RPMI8226 (cell line): ENCODE measurements around the gene DDAH1.
"Not testable (repeated sequence)": the region's sequence is repeated elsewhere in the genome, so short reads cannot be mapped to it uniquely, and the experiment has no call there.

Experiments used
- DNase-seq: peaks from one replicate; pipeline ENCODE4 v3.0.0-alpha.2; 2015

The DDAH1 gene

DNA sequence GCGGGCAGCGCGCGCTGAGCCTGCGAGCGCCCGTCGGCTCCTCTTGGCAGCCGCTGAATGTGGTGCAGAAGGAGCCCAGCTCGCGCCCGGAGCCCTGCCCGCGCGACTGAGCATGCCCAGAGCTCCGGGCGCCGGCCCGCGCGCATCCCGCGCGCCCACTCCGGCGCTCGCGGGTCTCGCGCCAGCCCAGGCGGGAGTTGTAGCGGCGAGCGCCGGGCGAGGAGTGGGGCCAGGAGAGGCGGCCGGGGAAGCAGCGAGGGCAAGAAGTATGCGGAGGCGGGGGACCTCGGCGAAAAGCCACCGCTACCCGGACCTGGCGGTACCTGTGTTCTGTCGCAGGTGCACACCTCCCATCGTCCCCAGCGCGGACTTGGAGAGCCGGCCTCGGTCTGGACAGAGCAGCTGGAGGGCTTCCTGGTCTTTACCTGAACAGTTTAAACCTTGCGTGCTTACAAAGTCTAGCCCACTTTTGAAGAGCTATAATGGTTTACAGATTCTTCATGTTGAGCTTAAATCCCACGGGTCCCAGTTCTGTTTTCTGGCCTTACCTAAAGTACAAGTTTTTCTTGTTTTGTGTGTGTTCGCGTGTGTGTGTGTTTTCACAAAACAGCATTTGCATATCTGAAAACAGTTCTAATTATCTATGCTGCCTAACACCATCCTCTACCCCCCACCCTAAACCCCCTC, at the start of gene DDAH1:
TSS of gene DDAH1 (minus strand) at position 61 of the 687 bp plus-strand sequence. CDS start 114 bp downstream, outside the sequence.
- DNase-seq, result peak; percentile 43

- not testable (repeated sequence) for DNase-seq
These were observed 49.0 kb upstream of the DDAH1 start for GRCh38 chr1:85513998-85514397.

DNA sequence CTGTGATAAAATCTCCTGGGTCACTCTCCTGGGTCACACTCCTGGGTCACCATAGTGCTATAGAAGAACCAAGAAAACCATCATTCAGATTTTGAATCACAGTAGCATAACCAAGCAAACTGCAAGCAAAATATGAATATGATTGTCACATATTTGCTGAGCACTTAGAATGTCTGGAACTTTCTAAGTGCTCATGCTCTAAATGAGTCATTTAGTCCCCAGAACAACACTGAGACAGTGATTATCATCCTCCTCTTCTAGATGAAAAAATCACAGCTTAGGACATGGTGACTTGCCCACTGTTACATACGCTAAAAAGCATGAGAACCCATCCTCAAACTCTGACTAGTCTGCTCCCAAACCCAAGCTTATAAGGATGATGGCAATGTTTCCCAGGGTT, 39.5 kb upstream of the DDAH1 start:
- no peak for DNase-seq

GRCh38 chr1:85502625-85503083, 37.7 kb upstream of the DDAH1 start:
- peak; percentile 33 for DNase-seq

GRCh38 chr1:85502171-85502570, 37.2 kb upstream of the DDAH1 start:
- DNase-seq, result no peak

- DNase-seq, result no peak
These were observed 36.5 kb upstream of the DDAH1 start for GRCh38 chr1:85501355-85501898.

- DNase-seq, result no peak
These were observed 32.1 kb upstream of the DDAH1 start for GRCh38 chr1:85496941-85497582.

GRCh38 chr1:85495556-85495955, 30.6 kb upstream of the DDAH1 start:
- DNase-seq, result no peak

GRCh38 chr1:85494904-85495266, 29.9 kb upstream of the DDAH1 start:
- DNase-seq, result no peak

- DNase-seq, result no peak
These were observed 29.3 kb upstream of the DDAH1 start for GRCh38 chr1:85494074-85494903.

DNA sequence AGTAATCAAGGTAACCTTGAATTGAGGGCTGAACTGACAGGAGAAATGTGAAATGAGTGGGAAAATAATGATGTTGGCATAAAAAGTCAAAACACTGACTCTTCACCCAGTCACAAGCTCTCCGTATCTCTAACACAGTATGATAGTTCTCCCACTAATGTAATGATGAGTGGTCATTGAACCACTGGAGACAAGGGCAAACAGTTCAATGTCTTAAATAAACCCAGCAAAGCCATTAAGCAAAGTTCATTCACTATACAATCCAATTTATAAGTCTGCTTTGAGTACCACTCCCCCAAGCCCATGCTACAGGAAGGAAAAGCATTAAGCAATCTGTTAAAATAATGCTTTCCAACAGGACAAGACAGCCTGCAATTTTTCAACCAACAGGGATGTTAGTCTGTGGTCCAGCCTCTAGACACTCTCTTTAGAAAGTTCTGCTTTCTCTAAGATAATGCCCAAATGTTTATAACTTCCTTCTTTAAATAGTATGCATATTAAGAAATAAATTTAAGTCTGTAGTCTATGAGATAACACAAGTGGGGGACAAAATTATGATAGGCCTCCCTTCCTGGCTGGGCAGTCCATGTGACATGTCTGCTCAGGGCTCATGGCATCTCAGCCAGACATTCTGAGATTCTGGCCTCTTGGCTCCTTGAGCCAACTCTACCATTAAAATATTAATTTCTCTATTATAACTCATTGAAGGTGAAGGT, 25.5 kb upstream of the DDAH1 start:
- DNase-seq, result no peak

- DNase-seq, result no peak
These were observed 23.2 kb upstream of the DDAH1 start for GRCh38 chr1:85488126-85488525.

- DNase-seq, result no peak
These were observed 20.6 kb upstream of the DDAH1 start for GRCh38 chr1:85485516-85485915.

- no peak for DNase-seq
These were observed 19.8 kb upstream of the DDAH1 start for GRCh38 chr1:85484716-85485115.

GRCh38 chr1:85484264-85484663, 19.3 kb upstream of the DDAH1 start:
- DNase-seq, result no peak

DNA sequence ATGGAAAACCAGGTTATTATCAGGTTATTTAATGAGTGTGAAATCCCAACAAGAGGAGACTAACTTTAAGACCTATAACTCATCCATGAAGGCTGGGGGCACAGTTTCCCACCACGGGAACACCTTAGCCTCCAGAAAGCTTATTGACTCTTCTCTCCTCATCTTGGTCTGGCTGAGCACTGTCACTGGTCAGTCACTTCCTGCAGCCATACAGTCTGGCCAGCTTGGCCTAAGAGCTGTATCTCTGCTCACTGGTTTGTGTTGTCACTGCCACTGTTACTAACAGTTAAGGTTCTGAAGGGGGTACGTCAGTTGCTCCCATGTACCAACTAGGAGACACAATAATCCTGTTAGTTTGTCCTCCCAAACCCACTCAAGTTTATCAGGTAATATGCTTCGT, 16.7 kb upstream of the DDAH1 start:
- DNase-seq, result no peak

- no peak for DNase-seq
These were observed 15.6 kb upstream of the DDAH1 start for GRCh38 chr1:85480566-85480965.

- no peak for DNase-seq
These were observed 14.5 kb upstream of the DDAH1 start for GRCh38 chr1:85479491-85479890.

DNA sequence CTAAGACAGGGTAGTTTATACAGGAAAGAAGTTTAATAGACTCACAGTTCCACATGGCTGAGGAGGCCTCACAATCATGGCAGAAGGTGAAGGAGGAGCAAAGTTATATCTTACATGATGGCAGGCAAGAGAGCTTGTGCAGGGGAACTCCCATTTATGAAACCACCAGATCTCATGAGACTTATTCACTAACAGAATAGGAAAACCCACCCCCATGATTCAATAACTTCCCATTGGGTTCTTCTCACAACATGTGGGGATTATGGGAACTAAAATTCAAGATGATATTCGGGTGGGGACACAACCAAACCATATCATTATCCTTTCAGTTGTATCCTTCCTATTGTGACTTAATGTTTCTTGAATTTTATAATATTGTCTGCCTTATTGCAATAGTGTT, 13.4 kb upstream of the DDAH1 start:
- no peak for DNase-seq

DNA sequence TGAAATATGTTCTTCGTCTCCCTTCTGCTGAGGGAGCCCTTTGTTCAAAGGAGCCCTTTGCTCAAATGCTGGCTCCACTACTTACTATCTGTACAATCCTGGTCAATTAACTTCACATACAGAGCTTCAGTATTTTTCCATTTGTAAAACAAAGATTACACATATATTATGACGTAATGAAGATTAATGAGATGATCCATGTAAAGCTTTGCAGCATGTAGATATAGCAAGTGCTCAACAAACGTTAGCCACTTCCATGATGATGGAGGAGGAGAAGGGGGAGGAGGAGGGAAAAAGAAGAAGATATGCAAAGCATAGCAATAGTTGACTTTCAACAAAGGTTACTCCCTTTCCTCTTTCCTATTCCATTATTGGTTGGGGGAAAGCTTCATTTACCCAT, 10.1 kb upstream of the DDAH1 start:
- no peak for DNase-seq

GRCh38 chr1:85473390-85473789, 8.4 kb upstream of the DDAH1 start:
- DNase-seq, result no peak

DNA sequence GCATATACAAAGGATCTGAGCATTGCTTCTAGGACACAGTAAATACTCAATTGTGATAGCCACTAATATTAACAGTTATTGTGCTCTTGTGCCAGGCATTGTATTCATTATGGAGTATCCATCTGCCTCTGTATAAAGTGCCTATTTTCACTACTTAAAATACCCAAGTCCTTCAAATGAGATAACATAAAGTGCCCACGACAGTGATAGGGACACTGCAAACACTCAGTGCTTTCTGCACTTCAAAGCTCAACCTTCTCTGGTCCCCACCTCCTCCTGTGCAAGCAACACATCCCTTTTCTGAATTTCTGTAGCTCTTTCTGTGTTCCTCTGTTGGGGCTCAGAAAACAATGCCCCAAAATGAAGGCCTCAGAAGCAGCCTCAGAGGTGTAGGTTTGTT, 6.6 kb upstream of the DDAH1 start:
- DNase-seq, result no peak

DNA sequence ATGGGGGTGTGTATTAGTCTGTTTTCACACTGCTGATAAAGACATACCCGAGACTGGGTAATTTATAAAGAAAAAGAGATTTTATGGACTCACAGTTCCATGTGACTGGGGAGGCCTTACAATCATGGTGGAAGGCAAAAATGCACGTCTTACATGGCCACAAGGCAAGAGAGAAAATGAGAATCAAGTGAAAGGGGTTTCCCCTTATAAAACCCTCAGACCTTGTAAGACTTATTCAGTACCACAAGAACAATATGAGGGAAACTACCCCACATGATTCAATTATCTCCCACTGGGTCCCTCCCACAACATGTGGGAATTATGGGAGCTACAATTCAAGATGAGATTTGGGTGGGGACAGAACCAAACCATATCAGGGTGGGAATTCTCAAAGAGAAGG, 5.2 kb upstream of the DDAH1 start:
- not testable (repeated sequence) for DNase-seq
